SH-SY5Y (cell line): Measurements from ENCODE around the gene FIG4.

ENCODE experiments used
- GATA2 ChIP-seq: IDR thresholded peaks from 2 replicates; pipeline ENCODE4 v1.6.1; 2011; ENCODE audit warnings: mild to moderate bottlenecking, low read depth, low read length
- GATA3 ChIP-seq: IDR thresholded peaks from 2 replicates; pipeline ENCODE4 v1.6.1; 2011; ENCODE audit warnings: low read depth, mild to moderate bottlenecking, low read length, moderate library complexity

- TF ChIP-seq GATA2 (no peak), GATA3 (no peak)
Observed at GRCh38 chr6:109840034-109840433, 148.9 kb downstream of the FIG4 start.
